Effector CD4-positive, alpha-beta T cell (primary cell): ENCODE results near the gene RAB40AL.

Experiments used
- DNase-seq: peaks from one replicate; pipeline ENCODE4 v3.0.0-alpha.2; 2020

Gene RAB40AL

DNA sequence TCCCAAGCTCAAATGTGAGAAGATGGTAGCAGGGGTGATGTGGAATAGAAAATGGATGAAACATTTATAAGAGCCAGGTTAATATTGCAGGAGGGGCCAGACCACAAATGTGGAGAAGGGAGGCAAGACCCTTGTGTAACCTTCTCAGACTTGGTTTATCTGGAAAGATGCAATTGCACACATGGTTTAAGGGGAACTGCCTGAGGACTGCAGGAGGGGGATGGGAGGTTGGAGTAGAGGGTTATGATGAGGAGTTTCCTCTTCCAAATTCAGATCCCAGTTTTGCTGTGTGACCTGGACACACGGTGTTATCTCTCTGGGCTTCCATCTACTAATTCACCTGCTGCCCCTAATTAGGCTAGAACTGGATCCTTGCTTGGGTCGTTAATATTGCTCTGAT lies 46.1 kb downstream of the RAB40AL start:
- DNase-seq: no peak

DNA sequence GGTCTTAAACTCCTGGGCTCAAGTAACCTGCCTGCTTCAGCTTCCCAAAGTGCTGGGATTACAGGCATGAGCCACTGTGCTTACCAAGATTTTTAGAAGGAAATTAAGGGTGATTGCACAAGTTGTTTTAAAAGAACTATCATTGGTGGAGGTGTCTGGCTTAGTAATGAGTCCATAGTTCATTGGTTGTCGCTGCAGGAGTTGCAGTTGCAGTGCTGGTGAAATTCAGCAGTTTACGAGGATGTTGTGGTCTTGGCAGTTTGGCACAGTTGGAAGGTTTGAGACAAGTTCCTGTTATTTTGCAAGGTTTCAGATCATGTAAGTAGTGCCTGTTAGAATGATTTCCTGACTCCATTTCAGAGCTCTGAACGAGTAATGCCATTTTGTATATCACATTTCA lies 48.1 kb downstream of the RAB40AL start:
- no peak for DNase-seq
